Muscle of arm (tissue), 12 donors: Measurements from ENCODE around the gene PKP4. TPM values are rescaled to one million over a fixed set of nuclear protein-coding genes. Genes with fewer than 3 reads are reported as not detected.

Experiments used
- DNase-seq: peaks from one replicate; pipeline ENCODE4 v3.0.0-alpha.2; 2013
- polyA plus RNA-seq, 12 donors: library from polyadenylated mRNA; unstranded; fragments of 120-200 nt; gene quantifications; one replicate each; pipeline ENCODE4 v1.2.1, GENCODE V29; 2013; ENCODE audit not compliant: insufficient read length in 12 of 12

Gene PKP4
- polyA plus RNA-seq, 12 donors: 20.8 to 64.5 (median 29.0) TPM; not detected in 1

- no peak for DNase-seq
These were observed 125.9 kb downstream of the PKP4 start for GRCh38 chr2:158582670-158583069.

DNA sequence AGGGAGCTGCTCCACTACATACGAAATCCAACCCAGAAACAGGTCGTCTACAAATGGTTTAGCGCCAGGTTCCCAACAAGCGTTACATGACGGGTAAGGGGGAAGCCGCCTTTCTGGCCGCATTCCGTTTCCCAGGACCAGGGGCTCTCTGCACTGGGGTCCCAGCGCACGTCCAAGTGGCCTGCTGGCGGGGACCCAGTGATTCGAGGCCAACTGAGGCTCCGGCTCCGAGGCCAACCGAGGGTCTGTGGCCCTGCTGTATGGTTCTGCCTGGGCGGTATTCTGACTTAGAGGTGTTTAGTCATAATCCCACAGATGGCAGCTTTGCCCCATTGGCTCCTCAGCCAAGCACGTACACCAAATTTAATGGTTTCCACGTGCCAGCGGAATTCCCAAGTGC lies 127.2 kb downstream of the PKP4 start:
- DNase-seq: no peak

- no peak for DNase-seq
These were observed 129.7 kb downstream of the PKP4 start for GRCh38 chr2:158586491-158586890.

GRCh38 chr2:158589303-158589702 lies 132.6 kb downstream of the PKP4 start:
- no peak for DNase-seq

- no peak for DNase-seq
These were observed 142.2 kb downstream of the PKP4 start for GRCh38 chr2:158598862-158599517.

DNA sequence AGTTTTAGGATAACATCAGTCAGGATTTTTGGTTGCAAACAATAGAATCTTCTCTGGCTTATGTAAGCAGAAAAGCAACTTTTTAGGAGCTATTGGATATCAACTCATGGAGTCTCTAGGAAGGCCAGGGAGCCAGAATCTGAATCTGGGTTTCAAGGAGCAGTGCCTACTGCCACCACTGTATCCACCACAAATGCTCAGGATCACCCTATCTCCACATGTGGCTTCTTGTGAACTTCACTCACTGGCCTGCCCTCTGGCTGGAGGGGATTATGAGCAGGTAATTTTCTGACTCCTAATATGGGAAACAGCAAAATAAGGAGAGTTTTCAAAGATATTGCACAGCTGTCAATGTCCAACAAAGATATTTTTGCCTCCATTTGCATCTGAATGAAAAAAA lies 142.9 kb downstream of the PKP4 start:
- DNase-seq: no peak

DNA sequence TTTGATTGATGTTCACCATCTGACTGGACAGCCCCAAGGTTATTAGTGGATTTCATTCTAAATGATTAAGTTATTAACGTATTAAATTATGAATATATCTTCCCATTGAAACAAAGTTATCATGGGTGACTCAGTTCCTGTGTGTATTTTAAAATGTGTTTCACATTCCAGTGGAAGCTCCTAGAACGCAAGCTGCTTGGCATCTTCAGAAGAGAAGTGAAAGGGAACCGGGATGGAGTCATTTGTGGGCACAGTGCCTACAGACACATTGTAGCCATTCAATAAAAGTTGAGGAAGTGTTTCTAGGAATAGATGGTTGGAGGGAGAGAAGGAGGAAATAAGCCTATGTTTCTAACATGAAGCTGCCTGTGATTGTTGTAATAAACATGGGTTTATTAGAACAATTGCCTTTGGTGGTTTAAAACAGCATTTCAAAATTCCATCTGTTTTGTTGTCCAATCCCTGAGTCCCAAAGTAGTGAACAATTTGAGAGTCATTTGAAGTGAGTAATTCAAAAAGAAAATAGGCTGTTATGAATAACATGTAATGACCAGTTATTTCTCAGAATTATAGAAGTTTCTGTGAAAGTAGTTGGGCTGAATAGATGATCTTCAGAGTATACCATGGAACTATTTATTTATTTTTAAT lies 143.5 kb downstream of the PKP4 start:
- peak; percentile 31 for DNase-seq

GRCh38 chr2:158602027-158602426 lies 145.3 kb downstream of the PKP4 start:
- DNase-seq: no peak

DNA sequence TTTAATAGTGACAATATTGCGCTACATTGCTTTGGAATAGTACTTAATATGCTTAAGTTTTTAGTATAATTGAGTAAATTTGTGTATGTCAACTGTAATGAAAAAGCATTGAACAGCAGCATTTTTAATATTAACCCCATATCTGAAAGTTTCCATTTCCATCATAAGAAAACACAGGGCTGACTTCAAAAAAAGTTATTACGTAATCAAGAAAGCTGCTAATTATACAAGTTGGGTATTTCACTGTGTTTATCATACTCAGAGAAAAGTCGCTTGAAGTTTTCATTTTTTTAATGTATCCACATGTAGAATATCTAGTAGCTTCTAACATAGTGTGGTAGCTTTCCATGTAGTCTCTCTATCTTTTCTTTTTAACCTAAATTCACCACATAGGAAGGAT lies 146.5 kb downstream of the PKP4 start:
- no peak for DNase-seq

DNA sequence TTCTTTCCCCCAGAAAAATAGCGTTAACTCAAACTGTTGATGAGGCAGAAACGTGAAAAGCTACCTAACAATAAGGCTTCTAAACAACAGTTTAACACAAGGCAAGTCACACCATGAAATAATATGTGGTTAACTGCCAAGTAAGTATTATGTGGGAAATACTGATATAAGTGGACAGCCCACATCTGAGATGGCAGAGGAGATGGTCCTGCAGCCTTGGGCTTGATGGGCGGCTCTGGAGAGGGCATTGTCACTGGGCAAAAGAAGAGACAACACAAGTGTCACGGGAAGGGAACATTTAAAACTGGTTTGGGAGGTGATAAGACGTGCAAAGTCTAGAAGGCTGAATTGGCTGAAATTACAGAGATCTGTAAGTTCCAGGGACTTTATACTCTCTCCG lies 147.2 kb downstream of the PKP4 start:
- no peak for DNase-seq

DNA sequence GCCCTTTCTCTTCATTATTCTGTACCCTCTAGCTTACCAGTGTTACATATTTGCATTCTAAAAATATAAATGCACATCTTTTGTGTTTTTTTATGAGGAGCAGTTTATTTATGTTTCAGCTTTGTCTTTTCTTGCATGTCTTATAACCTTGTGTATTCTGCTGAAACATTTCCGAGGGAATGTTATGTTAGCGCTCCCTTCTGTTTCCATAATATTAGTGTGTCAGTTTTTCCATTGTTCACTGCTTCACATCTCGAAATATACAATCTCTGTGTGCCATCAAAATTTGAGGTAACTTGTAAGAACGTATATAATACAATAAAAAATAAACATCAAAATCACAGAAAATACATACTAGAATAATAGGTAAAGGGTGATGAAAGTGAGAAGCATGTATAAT lies 153.3 kb downstream of the PKP4 start:
- DNase-seq: no peak

DNA sequence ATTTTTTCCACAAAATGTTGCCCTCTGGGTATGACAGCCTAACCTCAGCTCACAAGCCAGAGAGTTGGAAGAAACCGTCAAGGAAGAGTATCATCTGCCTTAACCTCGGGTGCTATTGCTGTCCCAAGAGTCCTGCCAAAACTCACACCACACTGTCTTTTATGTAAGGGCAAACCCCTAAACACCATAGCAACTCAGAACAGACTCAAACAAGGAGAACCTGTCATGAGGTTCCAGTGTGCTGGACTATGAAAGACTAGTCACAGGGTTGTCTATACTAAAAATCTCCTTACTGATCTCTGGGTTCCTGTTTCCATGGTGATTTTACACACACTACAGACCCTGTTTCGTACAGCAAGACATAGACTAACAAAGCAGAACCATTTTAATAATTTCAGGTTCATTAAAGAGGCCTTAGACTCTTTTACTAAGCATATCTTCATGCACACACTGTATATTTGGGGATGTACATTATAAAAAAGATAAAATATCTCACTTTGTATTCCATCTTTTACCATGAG lies 159.8 kb downstream of the PKP4 start:
- no peak for DNase-seq

- DNase-seq: no peak
These were observed 162.2 kb downstream of the PKP4 start for GRCh38 chr2:158618891-158619490.

DNA sequence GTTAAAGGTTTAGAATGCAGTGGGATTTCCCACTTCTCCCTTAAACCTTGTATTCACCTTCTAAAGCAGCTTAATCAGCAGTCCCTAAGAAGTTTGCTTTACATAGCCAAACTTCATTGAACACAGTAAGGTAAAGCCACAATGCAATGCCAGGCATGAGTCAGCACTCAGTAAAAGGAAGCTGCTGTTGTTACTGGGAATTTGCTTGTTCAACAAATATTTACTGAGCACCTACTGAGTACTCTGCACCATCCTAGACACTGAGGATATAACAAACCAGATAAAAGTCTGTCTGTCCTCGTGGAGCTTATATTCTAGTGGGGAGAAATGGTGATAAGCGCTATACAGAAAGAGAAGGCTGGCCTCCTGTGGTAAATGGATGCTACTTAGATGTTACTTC lies 162.7 kb downstream of the PKP4 start:
- DNase-seq: no peak

DNA sequence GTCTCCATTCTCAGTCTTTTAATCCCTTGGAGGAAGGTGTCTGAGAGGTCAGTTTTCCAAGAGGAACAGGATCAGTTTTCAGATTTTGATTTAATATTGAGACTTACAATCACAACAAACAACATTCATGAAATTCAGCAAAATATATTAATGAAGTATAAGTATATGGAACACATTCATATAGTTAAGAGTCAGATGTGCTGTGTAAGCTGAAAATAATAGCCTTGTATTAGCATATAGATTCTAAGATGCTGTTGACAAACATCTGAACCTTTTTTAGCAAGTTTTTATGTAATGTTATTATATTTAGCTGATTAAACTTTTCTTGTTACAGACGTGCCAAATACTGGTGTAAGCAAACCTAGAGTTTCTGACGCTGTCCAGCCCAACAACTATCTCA lies 163.9 kb downstream of the PKP4 start:
- no peak for DNase-seq

GRCh38 chr2:158624071-158624667 lies 167.4 kb downstream of the PKP4 start:
- no peak for DNase-seq

DNA sequence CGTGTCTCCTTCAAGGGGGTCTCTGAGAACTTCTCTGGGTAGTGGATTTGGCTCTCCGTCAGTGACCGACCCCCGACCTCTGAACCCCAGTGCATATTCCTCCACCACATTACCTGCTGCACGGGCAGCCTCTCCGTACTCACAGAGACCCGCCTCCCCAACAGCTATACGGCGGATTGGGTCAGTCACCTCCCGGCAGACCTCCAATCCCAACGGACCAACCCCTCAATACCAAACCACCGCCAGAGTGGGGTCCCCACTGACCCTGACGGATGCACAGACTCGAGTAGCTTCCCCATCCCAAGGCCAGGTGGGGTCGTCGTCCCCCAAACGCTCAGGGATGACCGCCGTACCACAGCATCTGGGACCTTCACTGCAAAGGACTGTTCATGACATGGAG lies 168.2 kb downstream of the PKP4 start:
- DNase-seq: no peak

DNA sequence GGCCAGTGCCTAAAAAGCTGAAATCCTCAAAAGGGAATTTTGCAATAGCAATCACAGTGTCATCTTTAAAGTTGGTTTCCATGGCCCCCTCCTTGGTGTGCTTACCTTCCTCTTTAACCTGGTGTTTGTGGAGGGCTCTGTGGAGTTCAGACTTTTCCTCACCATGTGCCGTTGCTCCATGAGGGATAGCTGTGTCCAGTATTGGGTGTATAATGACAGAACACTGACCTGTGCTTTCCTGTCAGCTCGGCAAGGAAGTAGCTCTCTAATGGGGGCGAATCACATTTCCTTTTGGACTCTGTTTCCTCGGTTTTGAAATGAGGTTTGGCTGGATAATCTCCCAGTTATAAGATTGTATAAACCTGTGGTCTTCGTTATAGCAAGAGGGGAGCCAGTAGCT lies 172.4 kb downstream of the PKP4 start:
- no peak for DNase-seq

DNA sequence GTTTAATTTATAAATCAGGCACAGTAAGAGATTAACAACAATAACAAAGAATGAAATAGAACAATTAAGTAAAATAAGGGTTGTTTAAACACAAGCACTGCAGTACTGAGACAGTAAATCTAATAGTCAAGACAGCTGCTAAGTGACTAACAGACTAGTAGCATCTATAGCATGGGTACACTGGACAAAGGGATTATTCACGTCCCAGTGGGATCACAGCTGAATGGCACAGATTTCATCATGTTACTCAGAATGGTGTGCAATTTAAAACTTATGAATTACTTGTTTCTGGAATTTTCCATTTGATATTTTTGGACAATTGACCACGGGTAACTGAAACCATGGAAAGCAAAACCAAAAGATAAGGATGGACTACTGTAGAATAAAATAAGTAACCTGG lies 176.5 kb downstream of the PKP4 start:
- no peak for DNase-seq

DNA sequence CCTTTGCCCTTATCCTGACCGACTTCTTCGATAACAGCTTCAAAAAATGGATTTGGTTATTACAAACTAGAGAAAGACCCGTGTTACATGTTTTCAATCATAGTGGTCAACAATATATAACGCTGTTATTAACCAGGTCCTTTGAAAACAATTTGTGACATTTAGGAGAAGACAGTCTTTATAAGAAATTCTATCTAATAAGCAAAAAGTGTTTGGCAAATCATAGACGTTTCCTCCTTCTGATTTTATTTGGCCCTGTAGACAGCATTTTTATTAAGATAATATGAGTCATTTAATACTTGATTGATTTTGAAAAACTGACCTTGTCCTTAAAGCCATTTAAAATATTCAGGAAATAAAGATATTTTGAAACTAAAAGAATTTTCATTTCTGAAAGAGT lies 177.9 kb downstream of the PKP4 start:
- DNase-seq: no peak

DNA sequence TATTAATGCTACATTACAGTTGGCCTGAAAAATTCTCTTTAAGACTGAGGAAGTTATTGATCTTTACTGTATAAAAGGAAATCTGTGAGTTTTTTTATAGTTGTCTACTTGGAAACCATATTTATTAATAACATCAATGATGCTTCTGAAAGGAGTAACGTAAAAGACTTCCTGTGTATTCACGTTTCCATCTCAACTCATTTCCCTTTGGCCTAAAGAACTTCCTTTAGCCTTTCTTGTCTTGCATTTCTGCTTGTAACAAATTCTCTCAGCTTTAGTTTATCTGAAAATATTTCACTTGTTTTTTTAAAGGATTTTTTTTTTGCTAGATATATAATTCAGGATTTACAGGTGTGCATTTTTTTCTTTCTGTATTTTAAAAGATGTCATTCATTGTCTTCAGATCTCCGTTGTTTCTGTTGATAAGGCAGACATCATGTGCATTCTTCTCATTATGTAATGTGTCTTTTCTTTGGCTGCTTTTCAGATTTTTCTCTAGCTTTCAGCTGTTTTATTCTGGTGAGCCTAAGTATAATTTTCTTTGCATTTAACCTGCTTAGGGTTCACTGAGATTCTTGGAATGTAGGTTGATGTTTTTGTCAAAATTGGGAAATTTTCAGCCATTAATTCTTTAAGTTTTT lies 179.3 kb downstream of the PKP4 start:
- DNase-seq: no peak

- DNase-seq: no peak
These were observed 180.6 kb downstream of the PKP4 start for GRCh38 chr2:158637357-158637756.
